ENCODE measurements around the gene GTSE1. TPM values are rescaled to one million over a fixed set of nuclear protein-coding genes. Genes with fewer than 3 reads are reported as not detected.

GTSE1 gene
- total and polyA plus RNA-seq, 2 donors (not counting 1 experiment from before 2014, with no cell fraction given) = 0.17 to 0.39 TPM

- Mint-ChIP-seq H3K27me3 (no peaks in the 10 kb centered on the region), H3K9me3 (ENCODE audit: insufficient read depth) (no peaks in the 10 kb centered on the region), H3K27ac (no peak overlapping the region), H3K4me1 (peaks cover 1% of the 10 kb centered on the region), H3K4me3 (no peak overlapping the region)
- no peak for TF ChIP-seq CTCF (IDR thresholded peaks at IDR 0.05)
- TF ChIP-seq EZH2 (IDR thresholded peaks at IDR 0.05; ENCODE audit: borderline replicate concordance, insufficient read depth, low read depth, low read length, poor library complexity, severe bottlenecking) = no peak
- Histone ChIP-seq H4K20me1 (ENCODE audit: control insufficient read depth, insufficient read depth, low read length, poor library complexity, severe bottlenecking) (no peaks in the 10 kb centered on the region), H3K27ac (ENCODE audit: low read length in 2 of 2) (no peak overlapping the region), H3K27me3 (replicated peaks in 1 of 4; ENCODE audit: control extremely low read depth in 1 of 4, control insufficient read depth in 3 of 4, insufficient read depth in 4 of 4, low read length in 3 of 4) (no peaks in the 10 kb centered on the region), H3K9me3 (ENCODE audit: control extremely low read depth in 1 of 3, control insufficient read depth in 2 of 3, insufficient read depth in 1 of 3, low read length in 2 of 3) (no peaks in the 10 kb centered on the region), H3K4me2 (replicated peaks; ENCODE audit: low read depth, low read length, poor library complexity, severe bottlenecking) (no peak overlapping the region), H3K9ac (ENCODE audit: low read length) (no peak overlapping the region), H3K4me1 (ENCODE audit: control insufficient read depth in 2 of 2, insufficient read depth in 2 of 2, low read length in 2 of 2) (peaks cover 0 to 6% of the 10 kb centered on the region in 2 donors), H3K36me3 (replicated peaks in 1 of 2; ENCODE audit: control extremely low read depth in 1 of 2, control insufficient read depth in 1 of 2, extremely low read depth in 1 of 2, insufficient read depth in 2 of 2, low read length in 1 of 2) (peaks cover 0 to 15% of the 10 kb centered on the region in 2 experiments), H2AFZ (ENCODE audit: insufficient read depth, low read depth, low read length, poor library complexity, severe bottlenecking) (no peak overlapping the region), H3K79me2 (ENCODE audit: control insufficient read depth, insufficient read depth, low read length) (no peaks in the 10 kb centered on the region), H3K4me3 (ENCODE audit: control extremely low read depth in 1 of 5, extremely low read depth in 1 of 5, insufficient read depth in 1 of 5, low read depth in 2 of 5, low read length in 4 of 5) (no peak overlapping the region)
- 100% methylated on average over 6 of the region's 8 CpGs for WGBS (ENCODE audit: insufficient coverage)
- POLR2A ChIA-PET = no interaction called here
- CTCF ChIA-PET = no interaction called here
- intact Hi-C loops (cut with micrococcal nuclease) = no loop called here
- no peak for ATAC-seq (ENCODE audit: low read depth)
- DNase-seq = no peak
These were observed 22.3 kb upstream of the GTSE1 start for GRCh38 chr22:46274381-46274780.

- Histone ChIP-seq H3K4me2 (replicated peaks; ENCODE audit: low read depth, low read length, poor library complexity, severe bottlenecking) (no peak overlapping the region), H2AFZ (ENCODE audit: insufficient read depth, low read depth, low read length, poor library complexity, severe bottlenecking) (no peak overlapping the region), H3K4me1 (ENCODE audit: control insufficient read depth in 2 of 2, insufficient read depth in 2 of 2, low read length in 2 of 2) (peaks cover 0 to 16% of the 10 kb centered on the region in 2 donors), H3K27me3 (replicated peaks in 1 of 4; ENCODE audit: control extremely low read depth in 1 of 4, control insufficient read depth in 3 of 4, insufficient read depth in 4 of 4, low read length in 3 of 4) (no peaks in the 10 kb centered on the region), H4K20me1 (ENCODE audit: control insufficient read depth, insufficient read depth, low read length, poor library complexity, severe bottlenecking) (no peaks in the 10 kb centered on the region), H3K9ac (ENCODE audit: low read length) (no peak overlapping the region), H3K79me2 (ENCODE audit: control insufficient read depth, insufficient read depth, low read length) (no peaks in the 10 kb centered on the region), H3K9me3 (ENCODE audit: control extremely low read depth in 1 of 3, control insufficient read depth in 2 of 3, insufficient read depth in 1 of 3, low read length in 2 of 3) (no peaks in the 10 kb centered on the region), H3K4me3 (ENCODE audit: control extremely low read depth in 1 of 5, extremely low read depth in 1 of 5, insufficient read depth in 1 of 5, low read depth in 2 of 5, low read length in 4 of 5) (no peak overlapping the region), H3K36me3 (replicated peaks in 1 of 2; ENCODE audit: control extremely low read depth in 1 of 2, control insufficient read depth in 1 of 2, extremely low read depth in 1 of 2, insufficient read depth in 2 of 2, low read length in 1 of 2) (peaks cover 0 to 17% of the 10 kb centered on the region in 2 experiments), H3K27ac (ENCODE audit: low read length in 2 of 2) (no peak overlapping the region)
- DNase-seq (no peak), ATAC-seq (ENCODE audit: low read depth) (no peak)
- Mint-ChIP-seq H3K4me3 (no peak overlapping the region), H3K27ac (no peak overlapping the region), H3K9me3 (ENCODE audit: insufficient read depth) (no peaks in the 10 kb centered on the region), H3K27me3 (no peaks in the 10 kb centered on the region), H3K4me1 (peaks cover 8% of the 10 kb centered on the region)
- CTCF ChIA-PET = no interaction called here
- intact Hi-C loops (cut with micrococcal nuclease) = no loop called here
- POLR2A ChIA-PET = interaction anchor here (0.6 kb wide), 1 partner anchor 226 kb away, joined by 5 read pairs; no protein-coding TSS in a partner anchor
- TF ChIP-seq EZH2 (IDR thresholded peaks at IDR 0.05; ENCODE audit: borderline replicate concordance, insufficient read depth, low read depth, low read length, poor library complexity, severe bottlenecking) = no peak
- WGBS (ENCODE audit: insufficient coverage) = 88% methylated on average over 1 of the region's 3 CpGs
These were observed 21.1 kb upstream of the GTSE1 start for GRCh38 chr22:46275455-46276122.

All from B cell (primary cell).